Karpas-422 (cell line): ENCODE results near the gene LANCL2. TPM values are rescaled to one million over a fixed set of nuclear protein-coding genes. Genes with fewer than 3 reads are reported as not detected.

Experiments
- DNase-seq: peaks from one replicate; pipeline ENCODE4 v3.0.0-alpha.2; 2015
- H2AFZ ChIP-seq: fragments of 200-600 bp; sonication (generic); 2 replicates; pipeline ENCODE4 v1.6.1; 2014; ENCODE audit warnings: antibody characterized with exemption, low read length, mixed read lengths
- H3K27ac ChIP-seq: fragments of 200-600 bp; sonication (generic); 2 replicates; pipeline ENCODE4 v1.5.1; 2014; ENCODE audit warnings: mild to moderate bottlenecking, low read length, moderate library complexity
- H3K27me3 ChIP-seq: fragments of 200-600 bp; sonication (generic); 2 replicates; pipeline ENCODE4 v1.6.1; 2014; ENCODE audit warnings: low read length, mixed read lengths
- H3K36me3 ChIP-seq: fragments of 200-600 bp; sonication (generic); 2 replicates; pipeline ENCODE4 v1.6.1; 2014; ENCODE audit warnings: low read length, mixed read lengths; ENCODE audit not compliant: insufficient read depth
- H3K4me1 ChIP-seq: fragments of 200-600 bp; sonication (generic); 2 replicates; pipeline ENCODE4 v1.6.1; 2014; ENCODE audit warnings: mild to moderate bottlenecking, low read length, mixed read lengths
- H3K4me2 ChIP-seq: fragments of 200-600 bp; sonication (generic); 2 replicates; pipeline ENCODE4 v1.6.1; 2014; ENCODE audit warnings: low read length, low read depth, mild to moderate bottlenecking; ENCODE audit not compliant: poor library complexity, severe bottlenecking
- H3K4me3 ChIP-seq: fragments of 200-600 bp; sonication (generic); 2 replicates; pipeline ENCODE4 v1.5.1; 2014; ENCODE audit warnings: mild to moderate bottlenecking, antibody characterized with exemption, low read length, mixed read lengths
- H3K79me2 ChIP-seq: fragments of 200-600 bp; sonication (generic); 2 replicates; pipeline ENCODE4 v1.6.1; 2014; ENCODE audit warnings: mild to moderate bottlenecking, low read length, mixed read lengths
- H3K9ac ChIP-seq: fragments of 200-600 bp; sonication (generic); 2 replicates; pipeline ENCODE4 v1.6.0; 2014; ENCODE audit warnings: low read length
- H3K9me2 ChIP-seq: fragments of 200-600 bp; sonication (generic), shearing (Covaris generic); replicated peaks from 2 replicates; pipeline ENCODE4 v1.6.0; 2014; ENCODE audit warnings: mild to moderate bottlenecking, low read length, moderate library complexity; ENCODE audit not compliant: insufficient read depth
- H3K9me3 ChIP-seq: fragments of 300-700, 200-600 bp; sonication (generic); 2 replicates; pipeline ENCODE4 v1.6.1; 2014; ENCODE audit warnings: low read length, mixed read lengths
- H4K20me1 ChIP-seq: fragments of 200-600 bp; sonication (generic); 2 replicates; pipeline ENCODE4 v1.6.1; 2014; ENCODE audit warnings: mild to moderate bottlenecking, antibody characterized with exemption, low read length, low read depth; ENCODE audit not compliant: insufficient read depth
- total RNA-seq: library from RNA; depleted of rRNA; stranded (reverse); fragments of >200 nt; shearing (Covaris generic); gene quantifications from 2 replicates; pipeline ENCODE4 v1.2.3, GENCODE V29; 2014; ENCODE audit warnings: low replicate concordance

The LANCL2 gene
- total RNA-seq, 1 experiment from 2014 or later, result 10.9 TPM

DNA sequence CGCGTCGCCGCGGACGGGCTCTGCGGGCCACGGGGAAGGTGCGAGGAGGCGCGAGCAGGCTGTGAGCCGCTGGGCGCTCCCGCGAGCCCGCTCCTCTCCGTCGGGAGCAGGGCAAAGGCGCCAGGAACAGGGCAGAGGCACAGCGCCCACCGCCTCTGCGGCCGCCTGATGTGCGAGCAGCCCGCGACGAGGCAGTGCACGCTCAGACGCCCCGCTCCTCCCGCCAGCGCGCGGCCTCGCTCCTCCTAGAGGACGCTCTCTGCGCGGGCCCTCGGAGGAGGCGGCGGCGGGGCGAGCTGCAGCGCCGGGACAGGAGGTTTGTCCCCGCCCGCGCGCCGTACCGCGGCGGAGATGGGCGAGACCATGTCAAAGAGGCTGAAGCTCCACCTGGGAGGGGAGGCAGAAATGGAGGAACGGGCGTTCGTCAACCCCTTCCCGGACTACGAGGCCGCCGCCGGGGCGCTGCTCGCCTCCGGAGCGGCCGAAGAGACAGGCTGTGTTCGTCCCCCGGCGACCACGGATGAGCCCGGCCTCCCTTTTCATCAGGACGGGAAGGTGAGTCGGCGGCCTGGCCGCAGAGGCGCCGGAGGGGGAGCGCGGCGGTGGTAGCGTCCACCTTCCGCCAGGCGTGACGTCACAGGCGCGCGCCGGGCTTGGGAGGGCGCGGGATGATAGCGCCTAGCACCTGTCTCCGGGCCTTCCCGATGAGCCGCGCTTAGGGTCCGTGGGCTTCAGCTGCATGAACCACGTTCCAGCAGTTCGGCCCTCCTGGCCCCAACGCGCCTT lies 731 bp downstream of the LANCL2 start:
- peak overlapping the region; percentile 99 for H3K4me3 ChIP-seq
- H3K4me1 ChIP-seq, result peaks cover 26% of the 10 kb centered on the region
- H3K4me2 ChIP-seq, result peak overlapping the region; percentile 88
- no peaks in the 10 kb centered on the region for H3K27me3 ChIP-seq
- DNase-seq, result peak; percentile 98
- no peaks in the 10 kb centered on the region for H3K36me3 ChIP-seq
- H3K9me3 ChIP-seq, result no peaks in the 10 kb centered on the region
- H2AFZ ChIP-seq, result peak overlapping the region; percentile 90
- H3K27ac ChIP-seq, result peak overlapping the region; percentile 76
- H3K9me2 ChIP-seq, result no peaks in the 10 kb centered on the region
- no peaks in the 10 kb centered on the region for H4K20me1 ChIP-seq
- H3K79me2 ChIP-seq, result peaks cover under 1% of the 10 kb centered on the region
- peak overlapping the region; percentile 97 for H3K9ac ChIP-seq

DNA sequence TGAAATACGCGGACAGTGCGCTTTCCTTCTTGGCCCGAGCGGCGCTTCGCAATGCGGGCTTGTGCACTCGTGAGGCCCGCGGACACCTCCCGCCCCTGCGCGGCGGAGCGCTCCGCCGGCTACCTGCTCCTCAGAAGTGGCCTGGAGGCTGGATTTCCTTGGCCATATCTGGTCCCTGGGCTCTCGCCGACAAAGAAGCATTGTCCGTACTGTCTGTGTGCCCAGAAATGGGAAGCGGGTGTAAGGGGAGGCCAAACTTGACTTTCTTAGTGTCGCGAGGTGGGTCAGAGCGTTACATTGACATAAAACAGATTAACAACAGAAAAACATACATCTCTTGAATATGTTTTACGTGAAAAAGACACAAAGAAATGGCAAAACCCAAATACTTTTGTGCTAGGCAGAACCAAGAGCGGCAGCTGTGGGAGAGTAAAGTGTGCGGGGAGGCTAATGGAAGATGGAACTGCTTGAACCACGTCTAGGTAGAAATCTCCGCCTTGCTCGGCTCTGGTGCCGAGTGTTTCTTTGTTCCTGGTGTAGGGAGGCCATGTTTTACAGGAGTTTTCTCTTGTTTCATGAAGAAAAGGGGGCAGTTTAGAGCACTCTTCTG lies 1.4 kb downstream of the LANCL2 start:
- Histone ChIP-seq H3K79me2 (peaks cover 6% of the 10 kb centered on the region), H4K20me1 (no peaks in the 10 kb centered on the region), H3K9me2 (no peaks in the 10 kb centered on the region), H2AFZ (peak overlapping the region; percentile 90; the same call in 1 of the 2 replicates), H3K27me3 (no peaks in the 10 kb centered on the region), H3K36me3 (no peaks in the 10 kb centered on the region), H3K4me1 (peaks cover 26% of the 10 kb centered on the region), H3K4me3 (peak overlapping the region; percentile 99), H3K4me2 (peak overlapping the region; percentile 88), H3K9ac (peak overlapping the region; percentile 97), H3K27ac (peak overlapping the region; percentile 76; the same call in 1 of the 2 replicates), H3K9me3 (no peaks in the 10 kb centered on the region)
- peak; percentile 64 for DNase-seq

DNA sequence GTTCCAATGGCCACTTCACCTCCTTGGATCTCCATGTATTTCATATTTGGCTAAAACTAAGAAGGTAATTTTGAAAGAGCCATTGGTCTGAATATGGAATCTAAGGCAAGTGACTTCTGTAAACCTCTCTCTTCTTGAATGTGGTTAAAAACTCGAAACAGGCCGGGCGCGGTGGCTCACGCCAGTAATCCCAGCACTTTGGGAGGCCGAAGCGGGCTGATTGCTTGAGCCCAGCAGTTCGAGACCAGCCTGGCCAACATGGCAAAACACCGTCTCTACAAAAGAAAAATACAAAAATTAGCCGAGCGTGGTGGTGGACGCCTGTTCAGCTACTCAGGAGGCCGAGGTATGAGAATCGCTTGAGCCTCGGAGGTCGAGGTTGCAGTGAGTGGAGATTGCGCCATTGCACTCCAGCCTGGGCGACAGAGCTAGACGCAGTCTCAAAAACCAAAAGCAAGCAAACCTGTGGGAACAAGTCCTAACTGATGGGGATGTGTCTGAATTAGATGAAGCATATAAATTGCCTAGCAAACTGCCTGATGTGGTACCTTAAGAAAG lies 2.2 kb downstream of the LANCL2 start:
- DNase-seq, result no peak
- Histone ChIP-seq H3K9ac (peak overlapping the region; percentile 97), H3K4me2 (peak overlapping the region; percentile 88), H3K36me3 (no peaks in the 10 kb centered on the region), H3K27ac (no peak overlapping the region), H3K4me1 (peaks cover 26% of the 10 kb centered on the region), H3K9me3 (no peaks in the 10 kb centered on the region), H3K9me2 (no peaks in the 10 kb centered on the region), H4K20me1 (no peaks in the 10 kb centered on the region), H2AFZ (no peak overlapping the region), H3K4me3 (peak overlapping the region; percentile 99), H3K79me2 (peaks cover 14% of the 10 kb centered on the region), H3K27me3 (no peaks in the 10 kb centered on the region)

DNA sequence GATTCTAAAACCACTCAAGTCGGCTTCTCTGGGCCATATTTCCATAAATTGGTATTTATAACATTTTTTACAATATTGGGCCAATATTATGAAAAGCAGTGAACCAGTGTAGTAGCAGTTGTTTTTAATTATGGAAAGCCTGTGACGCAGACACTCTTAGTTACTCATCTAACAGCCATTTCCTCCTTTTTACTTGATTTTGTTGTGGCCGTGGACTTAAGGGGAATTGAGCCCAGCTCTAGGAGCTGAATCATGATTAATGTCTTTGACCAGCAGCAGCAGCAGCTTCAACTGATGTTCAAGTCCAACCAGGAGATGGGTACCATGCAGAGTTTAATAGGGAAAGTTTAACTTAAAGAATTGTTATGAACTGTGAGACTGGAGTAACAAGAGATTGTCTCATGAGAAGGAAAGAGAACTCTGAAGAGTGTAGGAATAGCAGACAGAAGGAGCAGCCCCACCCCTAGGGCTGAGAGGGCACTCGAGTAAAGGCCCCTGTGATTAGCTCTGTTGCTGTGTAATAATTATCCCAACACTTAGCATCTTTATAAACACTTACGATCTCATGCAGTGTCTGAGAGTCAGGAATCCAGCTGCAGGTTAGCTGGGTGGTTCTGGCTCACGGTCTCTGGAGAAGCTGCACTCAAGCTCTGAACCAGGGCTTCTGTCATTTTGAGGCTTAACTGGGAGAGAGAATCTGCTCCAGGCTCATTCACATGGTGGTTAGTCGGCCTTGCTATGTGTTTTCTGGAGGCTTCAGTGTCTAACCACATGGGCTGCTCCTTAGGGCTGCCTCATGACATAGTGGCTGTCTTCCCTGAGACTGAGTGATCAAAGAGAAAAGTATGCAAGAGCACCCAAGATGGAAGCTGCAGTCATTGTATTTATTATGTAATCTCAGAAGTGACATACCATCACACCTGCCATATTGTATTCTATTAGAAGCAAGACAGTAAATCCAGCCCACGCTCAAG lies 4.6 kb downstream of the LANCL2 start:
- Histone ChIP-seq H3K27ac (no peak overlapping the region), H3K9ac (no peak overlapping the region), H2AFZ (no peak overlapping the region), H3K27me3 (no peaks in the 10 kb centered on the region), H3K79me2 (peaks cover 26% of the 10 kb centered on the region), H3K9me3 (no peaks in the 10 kb centered on the region), H3K4me3 (no peak overlapping the region), H4K20me1 (no peaks in the 10 kb centered on the region), H3K4me2 (no peak overlapping the region), H3K36me3 (peaks cover 3% of the 10 kb centered on the region; the same call in 1 of the 2 replicates), H3K9me2 (no peaks in the 10 kb centered on the region), H3K4me1 (peaks cover 34% of the 10 kb centered on the region)
- peak; percentile 45 for DNase-seq

DNA sequence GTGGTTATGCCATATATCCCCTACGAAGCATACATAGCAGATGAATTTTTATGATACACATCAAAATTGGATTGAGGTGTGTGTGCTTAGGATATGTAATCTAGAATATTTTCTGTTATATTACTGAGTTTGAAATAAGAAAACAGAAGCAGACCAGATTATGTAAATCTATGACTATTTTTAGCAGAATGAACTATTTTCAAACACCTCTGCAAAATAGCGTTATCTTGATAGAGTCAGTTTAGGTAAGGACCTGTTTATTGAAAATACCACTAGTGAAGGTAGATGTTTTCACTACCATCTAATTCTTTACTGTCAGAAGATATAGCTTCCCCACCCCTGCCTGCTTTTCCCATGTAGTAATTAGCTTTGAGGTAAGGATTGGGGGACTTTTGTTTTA lies 9.1 kb downstream of the LANCL2 start:
- peak overlapping the region; percentile 36; the same call in 1 of the 2 replicates for H3K27ac ChIP-seq
- H3K36me3 ChIP-seq, result peaks cover 3% of the 10 kb centered on the region; the same call in 1 of the 2 replicates
- no peak overlapping the region for H3K9ac ChIP-seq
- peak overlapping the region; percentile 49 for H3K4me2 ChIP-seq
- DNase-seq, result no peak
- H3K79me2 ChIP-seq, result peaks cover 29% of the 10 kb centered on the region
- H4K20me1 ChIP-seq, result no peaks in the 10 kb centered on the region
- H3K9me2 ChIP-seq, result no peaks in the 10 kb centered on the region
- H2AFZ ChIP-seq, result no peak overlapping the region
- H3K27me3 ChIP-seq, result no peaks in the 10 kb centered on the region
- peak overlapping the region; percentile 20; the same call in 1 of the 2 replicates for H3K4me3 ChIP-seq
- no peaks in the 10 kb centered on the region for H3K9me3 ChIP-seq
- H3K4me1 ChIP-seq, result peaks cover 19% of the 10 kb centered on the region

DNA sequence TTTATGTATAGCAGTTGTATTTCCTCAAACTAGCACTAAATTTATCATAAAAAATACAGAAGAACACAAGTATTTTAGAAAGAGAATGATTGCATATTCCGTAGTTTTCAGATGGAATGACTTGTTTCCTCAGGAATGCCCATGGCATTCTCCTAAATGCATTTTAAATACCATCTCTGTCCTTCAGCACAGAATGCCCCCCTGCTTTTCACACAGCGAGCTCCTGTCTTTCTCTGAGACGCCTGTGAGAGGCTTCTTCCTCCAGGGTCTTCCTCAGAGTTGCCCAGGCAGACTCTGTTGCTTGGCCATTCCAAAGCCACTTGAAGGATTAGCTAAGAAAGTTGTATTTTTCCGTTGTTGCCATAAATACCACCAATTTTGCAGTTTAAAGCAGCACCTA lies 10.1 kb downstream of the LANCL2 start:
- no peaks in the 10 kb centered on the region for H3K9me3 ChIP-seq
- H3K4me1 ChIP-seq, result peaks cover 19% of the 10 kb centered on the region
- no peak overlapping the region for H3K9ac ChIP-seq
- peaks cover 29% of the 10 kb centered on the region for H3K79me2 ChIP-seq
- H3K4me2 ChIP-seq, result no peak overlapping the region
- H3K27ac ChIP-seq, result no peak overlapping the region
- no peaks in the 10 kb centered on the region for H3K27me3 ChIP-seq
- H4K20me1 ChIP-seq, result no peaks in the 10 kb centered on the region
- H2AFZ ChIP-seq, result no peak overlapping the region
- DNase-seq, result no peak
- no peak overlapping the region for H3K4me3 ChIP-seq
- H3K9me2 ChIP-seq, result no peaks in the 10 kb centered on the region
- peaks cover 3% of the 10 kb centered on the region; the same call in 1 of the 2 replicates for H3K36me3 ChIP-seq

DNA sequence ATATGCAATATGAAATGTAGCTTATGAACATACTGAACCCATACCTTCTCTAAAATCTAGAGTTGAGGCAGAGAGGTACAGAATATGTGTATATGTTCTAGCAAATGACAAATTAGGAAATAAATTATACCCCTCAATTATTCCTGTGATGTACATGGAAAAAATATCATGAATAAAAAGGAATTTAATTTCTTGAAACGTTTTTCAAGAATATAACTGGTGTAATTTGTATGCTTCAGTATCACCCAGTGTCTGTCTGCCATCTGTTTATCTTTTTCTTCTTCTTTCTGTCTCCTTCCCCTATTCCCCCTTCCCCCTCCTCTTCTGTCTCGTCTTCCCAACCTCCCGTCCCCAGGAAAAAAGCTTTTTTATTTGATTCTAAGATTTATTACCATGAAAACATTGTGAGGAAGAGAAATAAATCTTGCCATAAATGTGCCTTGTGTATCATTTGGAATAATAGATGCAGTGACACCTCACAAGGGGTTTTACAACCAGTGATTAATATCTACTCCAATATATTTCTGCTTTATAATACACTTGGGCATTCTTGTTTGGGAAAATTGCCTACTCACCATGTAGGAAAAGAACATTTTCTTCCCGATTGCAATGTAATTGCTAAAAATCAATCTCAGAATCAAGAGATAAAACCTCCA lies 12.2 kb downstream of the LANCL2 start:
- Histone ChIP-seq H3K4me3 (no peak overlapping the region), H3K9ac (no peak overlapping the region), H4K20me1 (no peaks in the 10 kb centered on the region), H3K4me1 (peaks cover 19% of the 10 kb centered on the region), H3K27me3 (no peaks in the 10 kb centered on the region), H2AFZ (no peak overlapping the region), H3K9me3 (peaks cover 3% of the 10 kb centered on the region; the same call in 1 of the 2 replicates), H3K4me2 (no peak overlapping the region), H3K36me3 (peaks cover 3% of the 10 kb centered on the region; the same call in 1 of the 2 replicates), H3K27ac (no peak overlapping the region), H3K9me2 (no peaks in the 10 kb centered on the region), H3K79me2 (peaks cover 16% of the 10 kb centered on the region)
- DNase-seq, result no peak
